ENCODE data around the gene OR1Q1.

GRCh38 chr9:122642226-122642625, 27.7 kb downstream of the OR1Q1 start:
- no peak for TF ChIP-seq NFE2L1 (CRISPR knock-in tag; IDR thresholded peaks at IDR 0.05)
- TF ChIP-seq MYBL2 (CRISPR knock-in tag; IDR thresholded peaks at IDR 0.05), result no peak
- TF ChIP-seq ATF3 (CRISPR knock-in tag; conservative IDR thresholded peaks at IDR 0.05), result no peak
- no peak for TF ChIP-seq MLX (CRISPR knock-in tag; IDR thresholded peaks at IDR 0.05)
- TF ChIP-seq CTCF (IDR thresholded peaks at IDR 0.05), result no peak
- no peak for TF ChIP-seq MXD4 (CRISPR knock-in tag; IDR thresholded peaks at IDR 0.05; ENCODE audit: borderline replicate concordance)
- TF ChIP-seq NR3C1 (CRISPR knock-in tag; conservative IDR thresholded peaks at IDR 0.05; ENCODE audit: low read depth), result no peak
- no peak for TF ChIP-seq NR2C2 (CRISPR knock-in tag; IDR thresholded peaks at IDR 0.05)
- no peak for TF ChIP-seq RELA (CRISPR knock-in tag; IDR thresholded peaks at IDR 0.05; ENCODE audit: borderline replicate concordance)
- TF ChIP-seq ATF2 (CRISPR knock-in tag; IDR thresholded peaks at IDR 0.05; ENCODE audit: borderline replicate concordance, low read depth), result no peak
- TF ChIP-seq CREB1 (CRISPR knock-in tag; IDR thresholded peaks at IDR 0.05), result no peak
- TF ChIP-seq TEAD4 (CRISPR knock-in tag; IDR thresholded peaks at IDR 0.05), result no peak
- no peak for TF ChIP-seq ZNF121 (CRISPR knock-in tag; IDR thresholded peaks at IDR 0.05)
- no peak for TF ChIP-seq E2F1 (CRISPR knock-in tag; IDR thresholded peaks at IDR 0.05)

Data from WTC11 (cell line).